GM21619 (cell line): ENCODE measurements around the gene CRYBB1.

Source experiments
- ATAC-seq: cut with Tn5 transposase; IDR thresholded peaks from one replicate; pipeline ENCODE4 v1.9.1; 2021; ENCODE audit not compliant: unreplicated experiment

Gene CRYBB1

DNA sequence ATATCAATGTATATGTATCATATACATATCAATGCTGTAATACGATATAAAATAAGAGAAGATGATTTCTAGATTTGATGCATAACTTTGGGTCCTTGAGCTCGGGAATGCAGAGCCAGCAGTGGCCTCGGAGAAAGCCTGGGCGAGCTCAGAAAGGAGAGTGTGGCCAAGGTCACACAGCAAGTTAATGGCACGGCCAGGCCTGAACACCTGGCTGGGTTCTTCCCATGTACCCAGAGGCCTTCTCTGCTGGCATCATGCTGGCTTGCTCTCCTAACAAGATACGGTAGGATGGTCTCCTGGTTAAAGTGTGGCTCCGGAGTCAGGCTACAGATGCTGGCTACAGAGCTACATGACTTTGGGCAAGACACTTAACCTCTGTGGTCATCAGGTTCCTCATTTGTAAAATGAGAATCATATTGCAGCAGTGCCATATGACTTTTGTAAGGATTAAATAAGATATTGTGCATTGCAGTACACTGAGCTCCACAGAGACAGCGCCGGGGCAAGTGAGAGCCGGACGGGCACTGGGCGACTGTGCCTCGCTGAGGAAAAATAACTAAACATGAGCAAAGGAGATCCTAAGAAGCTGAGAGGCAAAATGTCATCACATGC is 57.8 kb downstream of the CRYBB1 start:
- no peak for ATAC-seq

DNA sequence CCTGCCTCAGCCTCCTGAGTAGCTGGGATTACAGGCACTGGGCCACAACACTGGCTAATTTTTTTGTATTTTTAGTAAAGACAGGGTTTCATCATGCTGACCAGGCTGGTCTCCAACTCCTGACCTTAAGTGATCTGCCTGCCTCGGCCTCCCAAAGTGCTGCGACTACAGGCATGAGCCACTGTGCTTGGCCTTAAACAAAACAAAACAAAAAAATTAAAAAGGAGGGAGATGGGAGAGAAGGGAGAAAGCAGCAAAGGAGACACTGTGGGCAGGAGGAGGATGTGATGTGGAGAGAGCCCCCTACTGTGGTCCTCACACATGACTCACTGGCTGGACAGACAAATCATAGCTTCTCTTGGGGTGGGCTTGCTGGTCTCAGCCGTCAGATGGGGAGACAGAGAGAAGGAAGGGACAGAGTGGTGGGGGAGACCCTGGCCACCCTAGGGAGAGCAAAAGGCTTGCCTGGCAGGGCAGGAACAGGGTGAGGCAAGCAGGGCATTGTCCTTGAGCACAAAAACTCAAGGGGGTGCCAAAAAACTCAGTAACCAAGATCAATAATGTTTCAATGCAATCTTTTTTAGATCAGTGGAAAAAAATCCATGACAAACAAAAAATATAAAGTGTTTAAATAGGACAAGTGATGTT is 59.5 kb downstream of the CRYBB1 start:
- ATAC-seq: no peak

DNA sequence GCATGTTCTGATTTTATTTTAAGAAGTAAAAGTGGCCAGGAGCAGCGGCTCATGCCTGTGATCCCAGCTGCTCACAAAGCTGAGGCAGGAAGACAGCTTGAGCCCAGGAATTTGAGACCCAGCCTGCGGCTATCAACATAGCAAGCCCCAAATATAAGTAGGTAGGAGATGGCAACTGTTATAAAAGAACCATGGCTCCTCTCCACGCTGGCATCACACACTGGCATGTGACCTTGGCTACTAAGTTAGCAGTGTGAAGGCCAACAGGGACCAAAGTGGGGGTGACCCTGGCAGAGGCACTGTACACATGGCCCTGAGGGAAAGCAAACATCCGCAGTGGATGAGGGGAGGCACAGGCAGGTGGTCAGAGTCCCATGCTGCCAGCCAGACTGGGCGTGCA is 60.9 kb downstream of the CRYBB1 start:
- no peak for ATAC-seq

DNA sequence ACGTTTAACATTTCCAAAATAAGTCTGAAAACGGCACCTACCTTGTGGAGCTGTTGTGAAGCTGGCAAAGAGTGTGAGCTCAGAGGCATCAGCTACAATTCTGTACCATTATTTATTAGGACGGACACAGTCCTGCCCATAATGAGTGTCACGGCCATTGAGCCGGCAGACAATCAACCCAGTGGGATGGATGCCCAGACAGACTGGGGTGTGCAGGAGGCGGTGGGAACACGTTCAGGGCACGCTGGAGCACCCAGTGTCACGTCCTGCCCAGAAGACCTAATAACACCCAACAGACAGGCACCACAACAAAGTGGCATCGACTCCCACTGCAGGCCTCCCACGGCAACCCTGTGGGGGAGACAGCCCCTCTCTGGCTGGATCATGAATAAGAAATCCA is 62.3 kb downstream of the CRYBB1 start:
- no peak for ATAC-seq

DNA sequence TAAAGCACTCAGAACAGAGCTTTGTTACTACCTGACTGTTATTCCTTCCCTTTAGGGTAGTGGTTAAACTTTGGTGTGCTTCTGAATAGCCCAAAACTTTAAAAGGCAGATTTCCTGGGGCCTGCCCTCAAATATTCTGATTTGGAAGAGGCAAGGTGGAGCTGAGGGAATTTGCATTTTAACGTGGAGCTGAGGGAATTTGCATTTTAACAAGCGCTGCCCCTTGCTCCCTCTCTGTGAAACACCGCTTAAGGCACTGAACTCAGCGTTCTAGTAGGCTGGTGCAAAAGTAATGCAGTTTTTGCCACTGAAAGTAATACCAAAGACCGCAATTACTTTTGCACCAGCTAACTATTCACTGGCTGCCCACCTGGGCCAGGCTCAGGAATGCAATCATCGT is 62.9 kb downstream of the CRYBB1 start:
- no peak for ATAC-seq

DNA sequence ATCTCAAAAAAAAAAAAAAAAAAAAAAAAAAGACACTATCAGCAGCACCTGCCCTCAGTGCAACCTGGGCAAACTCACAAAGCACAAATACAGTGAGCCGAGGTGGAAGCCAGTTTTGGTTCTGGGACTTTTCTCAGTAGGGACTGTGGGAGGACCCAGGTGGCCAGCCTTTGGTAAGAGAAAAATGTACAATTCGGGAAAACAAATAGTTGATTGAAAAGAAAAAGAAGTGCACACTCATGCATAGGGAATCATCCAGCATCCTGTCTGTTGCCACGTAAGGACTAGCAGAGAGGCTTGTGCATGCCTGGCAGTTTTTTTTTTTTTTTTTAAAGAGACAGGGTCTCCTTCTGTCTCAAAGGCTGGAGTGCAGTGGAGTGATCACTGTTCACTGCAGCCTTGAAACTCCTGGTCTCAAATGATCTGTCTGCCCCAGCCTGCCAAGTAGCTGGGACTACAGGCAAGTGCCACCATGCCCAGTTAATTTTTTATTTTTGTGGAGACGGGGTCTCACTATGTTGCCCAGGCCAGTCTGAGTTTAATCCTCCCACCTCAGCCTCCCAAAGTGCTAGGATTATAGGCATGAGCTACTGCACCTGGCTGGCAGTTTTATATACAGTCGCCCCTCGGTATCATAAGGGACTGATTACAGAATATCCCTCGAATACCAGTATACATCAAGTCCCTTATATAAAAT is 64.6 kb downstream of the CRYBB1 start:
- no peak for ATAC-seq

DNA sequence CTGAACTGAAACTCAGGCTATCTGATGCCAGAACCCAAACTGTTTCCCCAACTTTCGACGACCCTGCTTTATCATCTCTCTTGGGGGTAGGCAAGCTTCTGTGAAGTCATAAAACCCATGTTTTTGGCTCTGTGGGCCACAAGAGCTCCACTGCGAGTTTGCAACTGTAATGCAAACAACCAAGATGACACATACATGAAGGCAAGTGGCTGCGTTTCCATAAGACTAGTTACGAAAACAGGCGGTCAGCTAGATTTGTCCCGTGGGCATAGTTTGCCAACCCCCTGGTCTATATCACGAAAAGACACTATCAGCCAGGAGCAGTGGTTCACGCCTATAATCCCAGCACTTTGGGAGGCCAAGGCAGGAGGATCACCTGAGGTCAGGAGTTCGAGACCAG is 65.4 kb downstream of the CRYBB1 start:
- no peak for ATAC-seq

DNA sequence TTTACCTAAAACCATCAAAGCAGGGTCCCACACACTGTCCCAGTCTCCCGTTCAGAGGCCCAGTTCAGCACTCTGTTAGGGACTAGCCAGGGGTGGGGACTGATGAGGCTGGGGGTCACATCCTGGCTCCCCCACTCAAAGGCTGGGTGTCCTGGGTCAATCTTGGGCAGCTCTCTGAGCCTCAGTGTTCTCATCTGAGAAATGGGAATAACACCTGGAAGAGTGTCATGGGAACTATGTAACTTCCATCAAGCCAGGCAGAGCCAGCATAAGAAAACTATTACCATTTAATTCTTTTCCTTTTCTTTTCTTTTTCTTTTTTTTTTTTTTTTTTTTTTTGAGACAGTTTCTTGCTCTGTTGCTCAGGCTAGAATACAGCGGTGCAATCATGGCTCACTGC is 66.3 kb downstream of the CRYBB1 start:
- ATAC-seq: no peak

DNA sequence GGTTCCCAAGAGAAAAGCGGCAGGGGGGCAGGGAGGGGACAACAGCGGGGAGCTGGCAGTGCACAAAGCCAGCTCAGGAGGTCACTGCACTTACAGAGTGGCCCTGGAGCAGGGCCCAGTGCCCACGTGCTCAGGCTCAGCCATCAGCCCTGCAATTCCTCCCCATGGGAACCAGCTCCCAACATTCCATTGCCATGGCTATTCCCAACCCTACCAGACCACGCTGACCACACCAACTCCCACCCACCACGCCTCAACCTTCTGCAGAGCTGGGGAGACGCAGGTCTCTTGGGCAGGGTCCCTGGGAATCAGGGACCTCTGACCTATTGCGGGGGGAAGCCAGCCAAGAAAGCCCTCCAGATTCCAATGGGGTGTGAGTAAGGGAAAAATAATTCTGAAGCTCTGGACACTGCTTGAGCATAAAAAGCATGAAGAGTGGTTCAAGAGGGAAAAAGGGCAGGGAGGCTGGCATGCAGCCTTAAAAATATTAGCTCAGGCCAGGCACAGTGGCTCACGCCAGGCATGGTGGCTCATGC is 67.3 kb downstream of the CRYBB1 start:
- no peak for ATAC-seq

DNA sequence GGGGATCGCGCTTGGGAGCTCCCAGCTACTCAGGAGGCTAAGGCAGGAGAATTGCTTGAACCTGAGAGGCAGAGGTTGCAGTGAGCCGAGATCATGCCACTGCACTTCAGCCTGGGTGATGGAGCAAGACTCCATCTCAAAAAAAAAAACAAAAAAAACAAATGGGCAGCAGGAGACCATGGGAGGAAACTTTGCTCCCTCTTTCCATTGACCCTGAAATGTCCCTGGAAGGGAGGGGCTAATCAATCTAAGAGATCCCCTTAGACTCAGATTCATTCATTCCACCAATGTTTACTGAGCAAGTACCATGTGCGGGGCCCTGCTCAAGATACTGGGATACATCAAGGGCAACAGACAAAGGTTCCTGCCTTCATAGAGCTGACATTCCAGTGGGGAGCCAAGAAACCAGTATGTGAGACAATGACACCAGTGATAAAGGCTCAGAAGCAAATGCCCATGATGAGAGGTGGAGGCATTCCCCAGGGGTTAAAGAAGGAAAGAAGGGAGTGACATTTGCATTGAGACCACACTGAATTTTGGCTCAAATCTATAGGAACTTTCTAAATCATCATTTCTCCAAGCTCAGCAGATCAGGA is 67.8 kb downstream of the CRYBB1 start:
- ATAC-seq: no peak
